PFSK-1 (cell line): ENCODE results near the gene KLHL5.

Experiments used
- FOXP2 ChIP-seq: optimal IDR thresholded peaks from 2 replicates; pipeline ENCODE3; 2011; ENCODE audit warnings: borderline replicate concordance, control low read depth, inconsistent platforms; ENCODE audit not compliant: insufficient read depth; ENCODE audit errors: extremely low read length, extremely low read depth
- POLR2AphosphoS5 ChIP-seq: IDR thresholded peaks from 2 replicates; pipeline ENCODE4 v1.6.1; 2012; ENCODE audit warnings: low read depth, mild to moderate bottlenecking, control low read depth, low read length, moderate library complexity
- SIN3A ChIP-seq: IDR thresholded peaks from 2 replicates; pipeline ENCODE4 v1.6.1; 2012; ENCODE audit warnings: mild to moderate bottlenecking, low read length, moderate library complexity, borderline replicate concordance; ENCODE audit not compliant: insufficient read depth
- TAF1 ChIP-seq: IDR thresholded peaks from 2 replicates; pipeline ENCODE4 v1.6.1; 2012; ENCODE audit warnings: low read length, control low read depth, borderline replicate concordance; ENCODE audit not compliant: insufficient read depth
- TF ChIP-seq, protein P1 (sequence below), 2 experiments: IDR thresholded peaks; 2 replicates each; pipeline versions ENCODE4 v1.6.1 to v1.8.0; 2011 to 2012; ENCODE audit warnings: low read depth in 2 of 2, low read length in 2 of 2, control low read depth in 1 of 2, inconsistent platforms in 1 of 2, mild to moderate bottlenecking in 1 of 2, moderate library complexity in 1 of 2; ENCODE audit not compliant: insufficient read depth in 1 of 2

KLHL5 gene

DNA sequence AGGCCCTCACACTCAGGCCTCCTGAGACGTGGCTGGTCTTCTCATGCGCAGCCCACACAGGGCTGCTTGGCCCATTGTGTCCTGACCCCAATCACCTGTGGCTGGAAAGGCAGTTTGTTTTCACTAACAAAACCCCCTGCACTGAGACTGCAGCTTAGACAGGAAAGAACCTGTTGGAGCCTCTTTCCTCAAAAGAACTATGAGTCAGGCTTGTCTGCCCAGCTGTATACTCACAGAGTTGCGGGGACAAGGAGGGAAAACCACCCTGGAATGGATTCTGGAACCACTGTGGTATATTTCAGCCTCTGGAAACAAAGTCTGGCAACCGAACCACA lies 24.6 kb upstream of the KLHL5 start:
- TF ChIP-seq TAF1: no peak
- TF ChIP-seq POLR2AphosphoS5: no peak
- TF ChIP-seq FOXP2: no peak
- TF ChIP-seq, protein P1, sequence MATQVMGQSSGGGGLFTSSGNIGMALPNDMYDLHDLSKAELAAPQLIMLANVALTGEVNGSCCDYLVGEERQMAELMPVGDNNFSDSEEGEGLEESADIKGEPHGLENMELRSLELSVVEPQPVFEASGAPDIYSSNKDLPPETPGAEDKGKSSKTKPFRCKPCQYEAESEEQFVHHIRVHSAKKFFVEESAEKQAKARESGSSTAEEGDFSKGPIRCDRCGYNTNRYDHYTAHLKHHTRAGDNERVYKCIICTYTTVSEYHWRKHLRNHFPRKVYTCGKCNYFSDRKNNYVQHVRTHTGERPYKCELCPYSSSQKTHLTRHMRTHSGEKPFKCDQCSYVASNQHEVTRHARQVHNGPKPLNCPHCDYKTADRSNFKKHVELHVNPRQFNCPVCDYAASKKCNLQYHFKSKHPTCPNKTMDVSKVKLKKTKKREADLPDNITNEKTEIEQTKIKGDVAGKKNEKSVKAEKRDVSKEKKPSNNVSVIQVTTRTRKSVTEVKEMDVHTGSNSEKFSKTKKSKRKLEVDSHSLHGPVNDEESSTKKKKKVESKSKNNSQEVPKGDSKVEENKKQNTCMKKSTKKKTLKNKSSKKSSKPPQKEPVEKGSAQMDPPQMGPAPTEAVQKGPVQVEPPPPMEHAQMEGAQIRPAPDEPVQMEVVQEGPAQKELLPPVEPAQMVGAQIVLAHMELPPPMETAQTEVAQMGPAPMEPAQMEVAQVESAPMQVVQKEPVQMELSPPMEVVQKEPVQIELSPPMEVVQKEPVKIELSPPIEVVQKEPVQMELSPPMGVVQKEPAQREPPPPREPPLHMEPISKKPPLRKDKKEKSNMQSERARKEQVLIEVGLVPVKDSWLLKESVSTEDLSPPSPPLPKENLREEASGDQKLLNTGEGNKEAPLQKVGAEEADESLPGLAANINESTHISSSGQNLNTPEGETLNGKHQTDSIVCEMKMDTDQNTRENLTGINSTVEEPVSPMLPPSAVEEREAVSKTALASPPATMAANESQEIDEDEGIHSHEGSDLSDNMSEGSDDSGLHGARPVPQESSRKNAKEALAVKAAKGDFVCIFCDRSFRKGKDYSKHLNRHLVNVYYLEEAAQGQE (IDR thresholded peaks at IDR 0.05; ENCODE audit: insufficient read depth in 1 of 2, low read depth in 2 of 2, low read length in 2 of 2): no peak
- TF ChIP-seq SIN3A: no peak

GRCh38 chr4:39037941-39038340 lies 24.1 kb upstream of the KLHL5 start:
- TF ChIP-seq TAF1 (no peak), FOXP2 (no peak)

- no peak for TF ChIP-seq TAF1
- TF ChIP-seq, protein P1 (IDR thresholded peaks at IDR 0.05; ENCODE audit: insufficient read depth in 1 of 2, low read depth in 2 of 2, low read length in 2 of 2): no peak
These were observed 22.9 kb upstream of the KLHL5 start for GRCh38 chr4:39039108-39039507.

DNA sequence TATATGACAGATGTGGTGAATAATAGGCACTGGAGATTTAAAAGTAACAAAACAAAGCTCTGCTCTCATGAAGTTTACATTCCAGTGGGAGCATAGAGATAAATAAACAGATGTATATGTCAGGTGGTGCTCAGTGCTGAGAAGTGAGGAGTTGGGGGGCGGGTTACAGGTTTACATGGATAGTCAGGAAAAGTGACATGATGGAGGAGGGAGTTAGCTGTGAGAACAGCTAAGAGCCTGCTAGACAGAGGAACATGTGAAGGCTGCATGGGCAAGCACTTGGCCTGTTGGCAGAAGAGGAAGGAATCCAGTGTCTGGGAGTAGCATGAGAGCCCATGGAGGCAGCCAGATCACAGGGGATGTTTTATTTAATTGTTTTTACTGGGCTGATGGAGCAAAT lies 19.7 kb upstream of the KLHL5 start:
- TF ChIP-seq POLR2AphosphoS5 (no peak), FOXP2 (no peak), TAF1 (no peak), SIN3A (no peak)
- TF ChIP-seq, protein P1 (IDR thresholded peaks at IDR 0.05; ENCODE audit: insufficient read depth in 1 of 2, low read depth in 2 of 2, low read length in 2 of 2): no peak

DNA sequence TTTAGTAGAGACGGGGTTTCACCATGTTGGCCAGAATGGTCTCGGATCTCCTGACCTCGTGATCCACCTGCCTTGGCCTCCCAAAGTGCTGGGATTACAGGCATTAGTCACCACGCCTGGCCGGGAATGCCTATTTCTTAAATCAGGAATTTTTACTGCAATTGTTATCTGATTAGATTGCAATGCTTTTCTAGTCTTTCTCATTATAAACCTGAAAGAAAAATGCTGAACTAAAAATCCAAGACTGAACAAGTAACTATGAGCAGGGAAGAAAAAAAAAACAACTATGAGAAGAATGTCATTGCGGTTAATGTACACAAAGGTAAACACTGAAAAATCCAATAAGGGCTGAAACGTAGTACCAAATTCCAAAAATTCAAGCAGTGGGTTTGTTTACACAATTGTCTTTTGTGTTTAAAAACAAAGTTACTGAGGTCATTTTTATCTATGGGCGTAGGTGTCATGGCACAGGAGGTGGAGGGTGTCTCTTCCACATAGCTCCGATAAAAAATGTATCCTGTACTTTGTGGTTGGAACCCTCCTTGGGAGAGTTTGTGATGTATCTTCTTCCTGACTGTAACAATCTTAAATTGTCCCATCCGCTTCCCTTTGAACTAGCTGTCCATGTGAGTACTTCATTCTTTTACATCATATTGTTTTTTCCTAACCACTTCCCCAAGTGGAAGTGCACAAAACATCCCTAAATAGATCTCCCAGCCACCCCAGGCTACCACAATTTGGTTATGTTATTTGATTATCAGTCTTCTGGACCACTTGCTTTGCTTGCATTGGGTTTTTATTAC lies 18.8 kb upstream of the KLHL5 start:
- TF ChIP-seq SIN3A: 0 out of 2 replicates have a peak, but pooled peaks have one; percentile 7
- TF ChIP-seq, protein P1 (IDR thresholded peaks at IDR 0.05; ENCODE audit: insufficient read depth in 1 of 2, low read depth in 2 of 2, low read length in 2 of 2): no peak
